ENCODE measurements around the gene PHACTR3.

The PHACTR3 gene

GRCh38 chr20:59891581-59891980 is 287.2 kb downstream of the PHACTR3 start:
- in situ Hi-C loops (cut with MboI; ENCODE audit: low sequenced_read_pairs), result no loop called here

GRCh38 chr20:59895908-59896307 is 291.6 kb downstream of the PHACTR3 start:
- in situ Hi-C loops (cut with MboI; ENCODE audit: low sequenced_read_pairs), result no loop called here

Data from HL-60/S4 (cell line).